Activated CD4-positive, alpha-beta T cell treated with anti-CD3 and anti-CD28 coated beads, Interleukin-2, amount 10 ng/mL, durations not matched to agents 7 days and 5 days (primary cell): ENCODE results near the gene ETV3. TPM values are rescaled to one million over a fixed set of nuclear protein-coding genes. Genes with fewer than 3 reads are reported as not detected.

Experiments used
- CTCF ChIA-PET: fragments of 350-600 bp; sonication (Branson Sonifier 250); formaldehyde crosslinking; loops from one replicate; lab custom pipeline; 2021; ENCODE audit warnings: antibody characterized with exemption; lab: Charles Lee
- POLR2A ChIA-PET: fragments of 350-600 bp; sonication (Branson Sonifier 250); formaldehyde crosslinking; loops from one replicate; lab custom pipeline; 2021; ENCODE audit warnings: antibody characterized with exemption; lab: Charles Lee
- DNase-seq: peaks from one replicate; pipeline ENCODE4 v3.0.0-alpha.2; 2020
- H3K27ac Mint-ChIP-seq: one replicate; pipeline ENCODE4 v1.8.0; 2021; ENCODE audit warnings: mild to moderate bottlenecking, moderate library complexity, mixed read lengths
- H3K27me3 Mint-ChIP-seq: one replicate; pipeline ENCODE4 v1.8.0; 2021; ENCODE audit warnings: mixed read lengths
- H3K36me3 Mint-ChIP-seq: one replicate; pipeline ENCODE4 v1.8.0; 2021; ENCODE audit warnings: low read depth, mixed read lengths
- H3K4me1 Mint-ChIP-seq: one replicate; pipeline ENCODE4 v1.8.0; 2021; ENCODE audit warnings: mixed read lengths
- H3K4me3 Mint-ChIP-seq: one replicate; pipeline ENCODE4 v1.8.0; 2021; ENCODE audit warnings: mild to moderate bottlenecking, moderate library complexity, mixed read lengths
- H3K9me3 Mint-ChIP-seq: one replicate; pipeline ENCODE4 v1.8.0; 2021; ENCODE audit warnings: mixed read lengths
- total RNA-seq, 2 experiments: library from RNA; stranded (reverse); gene quantifications; one replicate each; pipeline ENCODE4 v1.2.3, GENCODE V29; 2021

ETV3 gene
- total RNA-seq, 2 experiments from 2014 or later = 33.3 to 37.5 TPM

GRCh38 chr1:157145076-157145475 lies 6.9 kb upstream of the ETV3 start:
- no peaks in the 10 kb centered on the region for H3K36me3 Mint-ChIP-seq
- CTCF ChIA-PET = interaction anchor here (1.3 kb wide), 1 partner anchor 55 kb away, joined by 4 read pairs; no protein-coding TSS in a partner anchor
- no peaks in the 10 kb centered on the region for H3K9me3 Mint-ChIP-seq
- no peak overlapping the region for H3K27ac Mint-ChIP-seq
- POLR2A ChIA-PET = no interaction called here
- peaks cover 9% of the 10 kb centered on the region for H3K27me3 Mint-ChIP-seq
- H3K4me3 Mint-ChIP-seq = no peak overlapping the region
- no peak for DNase-seq
- peaks cover 12% of the 10 kb centered on the region for H3K4me1 Mint-ChIP-seq

DNA sequence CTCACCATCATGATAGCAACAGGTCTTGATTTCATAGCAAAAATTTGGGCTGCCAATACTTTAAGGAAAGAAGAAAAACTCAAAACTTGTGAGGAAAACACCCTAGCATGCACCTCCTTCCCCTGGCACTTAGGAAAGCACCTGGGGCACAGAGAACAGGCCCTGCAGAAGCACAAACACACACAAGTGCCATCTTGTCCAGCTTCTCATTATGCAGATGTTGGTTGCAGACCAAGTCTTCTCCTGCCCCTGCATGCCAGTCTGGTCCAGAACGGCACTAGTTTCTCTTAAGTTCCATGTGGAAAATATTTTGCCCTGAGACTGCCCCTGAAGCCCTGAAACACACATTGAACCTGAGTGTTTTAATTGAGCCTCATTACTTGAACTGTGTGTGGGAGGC lies 6.3 kb upstream of the ETV3 start:
- POLR2A ChIA-PET = no interaction called here
- Mint-ChIP-seq H3K4me1 (peaks cover 13% of the 10 kb centered on the region), H3K36me3 (no peaks in the 10 kb centered on the region), H3K27me3 (peaks cover 9% of the 10 kb centered on the region), H3K27ac (no peak overlapping the region), H3K4me3 (no peak overlapping the region), H3K9me3 (no peaks in the 10 kb centered on the region)
- CTCF ChIA-PET = interaction anchor here (1.2 kb wide), 1 partner anchor 55 kb away, joined by 3 read pairs; no protein-coding TSS in a partner anchor
- no peak for DNase-seq

DNA sequence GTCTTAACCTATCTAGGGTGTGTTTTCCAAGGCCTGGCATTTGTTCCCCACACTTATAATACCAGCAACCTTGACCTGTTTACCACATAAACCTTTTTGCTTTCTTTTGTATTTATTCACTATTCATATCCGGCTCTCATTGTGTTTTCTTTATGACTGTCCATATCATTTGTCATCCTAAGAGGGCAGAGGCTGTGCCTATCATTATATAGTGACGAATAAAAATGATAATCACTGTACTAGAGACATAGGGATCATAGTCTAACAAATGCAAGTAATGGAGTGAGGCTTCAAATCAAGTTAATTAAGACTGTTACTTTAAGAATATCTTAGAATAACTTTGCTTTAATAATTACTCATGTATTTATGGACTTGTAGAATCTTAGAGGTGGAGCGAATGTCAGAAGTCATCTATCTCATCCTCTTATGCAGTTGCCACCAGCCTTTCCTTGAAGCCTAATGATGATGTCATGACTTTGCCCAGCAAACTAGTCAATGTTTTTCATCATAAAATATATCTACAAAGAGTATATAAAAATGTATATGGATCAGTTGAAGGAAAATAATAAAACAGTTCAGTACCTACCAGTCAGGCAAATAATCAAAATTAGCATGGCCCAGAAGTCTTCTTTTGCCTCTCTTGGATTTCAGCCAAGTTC lies 4.7 kb upstream of the ETV3 start:
- CTCF ChIA-PET = interaction anchor here (1.2 to 4.7 kb wide), 2 partner anchors 53 kb away, joined by 3 to 14 read pairs; no protein-coding TSS in a partner anchor
- no peak overlapping the region for H3K4me3 Mint-ChIP-seq

GRCh38 chr1:157142201-157142600 lies 4.0 kb upstream of the ETV3 start:
- Mint-ChIP-seq H3K4me3 (no peak overlapping the region), H3K27me3 (peaks cover 9% of the 10 kb centered on the region), H3K27ac (no peak overlapping the region), H3K36me3 (no peaks in the 10 kb centered on the region), H3K4me1 (peaks cover 15% of the 10 kb centered on the region), H3K9me3 (no peaks in the 10 kb centered on the region)
- POLR2A ChIA-PET = no interaction called here
- no peak for DNase-seq
- CTCF ChIA-PET = interaction anchor here (1.1 to 4.7 kb wide), 2 partner anchors 36 to 52 kb away, joined by 3 to 14 read pairs; no protein-coding TSS in a partner anchor

More for the DNA sequence above, 4.7 kb upstream of the ETV3 start:
- H3K36me3 Mint-ChIP-seq = no peaks in the 10 kb centered on the region
- peaks cover 13% of the 10 kb centered on the region for H3K4me1 Mint-ChIP-seq
- H3K27ac Mint-ChIP-seq = no peak overlapping the region
- H3K9me3 Mint-ChIP-seq = no peaks in the 10 kb centered on the region
- POLR2A ChIA-PET = no interaction called here
- DNase-seq = no peak
- H3K27me3 Mint-ChIP-seq = peaks cover 9% of the 10 kb centered on the region

- Mint-ChIP-seq H3K9me3 (no peaks in the 10 kb centered on the region), H3K27me3 (peaks cover 7% of the 10 kb centered on the region), H3K4me1 (peaks cover 22% of the 10 kb centered on the region), H3K4me3 (no peak overlapping the region), H3K27ac (no peak overlapping the region), H3K36me3 (peaks cover 5% of the 10 kb centered on the region)
- POLR2A ChIA-PET = no interaction called here
- no peak for DNase-seq
- CTCF ChIA-PET = interaction anchor here (0.9 to 4.7 kb wide), 3 partner anchors 31 to 51 kb away, joined by 3 to 14 read pairs (median 3); no protein-coding TSS in a partner anchor
Measured at GRCh38 chr1:157141212-157141855, 3.1 kb upstream of the ETV3 start.

GRCh38 chr1:157140063-157140588 lies 1.9 kb upstream of the ETV3 start:
- CTCF ChIA-PET = interaction anchor here (2.4 to 4.7 kb wide), 2 partner anchors 16 to 50 kb away, joined by 13 to 14 read pairs; no protein-coding TSS in a partner anchor
- POLR2A ChIA-PET = no interaction called here
- Mint-ChIP-seq H3K9me3 (no peaks in the 10 kb centered on the region), H3K4me3 (no peak overlapping the region), H3K4me1 (peaks cover 34% of the 10 kb centered on the region), H3K27me3 (peaks cover 7% of the 10 kb centered on the region), H3K36me3 (peaks cover 17% of the 10 kb centered on the region), H3K27ac (no peak overlapping the region)
- no peak for DNase-seq

DNA sequence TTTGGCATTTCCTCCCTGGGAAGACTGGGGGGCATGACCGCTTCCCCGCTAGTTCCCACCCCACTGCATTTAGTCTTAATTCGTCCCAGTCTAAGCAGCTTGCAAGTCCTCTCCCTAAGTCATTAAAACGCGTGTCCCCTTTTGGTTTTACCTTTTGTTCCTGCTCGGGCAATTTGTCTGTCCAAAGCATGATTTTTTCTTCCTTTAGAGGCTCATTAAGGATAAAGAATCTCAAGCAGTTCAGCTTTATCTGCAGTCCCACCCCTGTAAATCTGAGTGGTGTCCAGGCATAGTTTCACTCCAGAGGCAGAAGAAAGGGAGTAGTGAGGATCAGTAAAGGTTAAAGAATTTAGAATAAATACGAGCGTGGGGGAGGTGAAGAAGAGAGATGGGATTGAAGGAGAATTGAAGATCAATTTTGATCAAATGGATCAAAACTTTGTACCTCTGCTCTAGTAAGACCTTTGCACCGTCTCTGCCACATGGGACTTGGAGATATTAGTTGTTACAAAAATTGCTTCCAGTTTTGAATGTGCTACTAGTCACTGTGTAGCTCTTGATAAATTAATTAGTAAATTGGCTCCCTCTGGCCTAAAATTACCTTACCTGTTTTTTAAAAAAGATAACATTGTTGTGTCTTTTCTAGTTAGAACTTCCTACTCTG lies 989 bp upstream of the ETV3 start:
- POLR2A ChIA-PET = no interaction called here
- Mint-ChIP-seq H3K27me3 (peaks cover 5% of the 10 kb centered on the region), H3K36me3 (peaks cover 27% of the 10 kb centered on the region), H3K27ac (peak overlapping the region; percentile 89), H3K9me3 (no peaks in the 10 kb centered on the region), H3K4me3 (peak overlapping the region; percentile 94), H3K4me1 (peaks cover 43% of the 10 kb centered on the region)
- DNase-seq = peak; percentile 24
- CTCF ChIA-PET = interaction anchor here (2.4 to 4.7 kb wide), 2 partner anchors 17 to 49 kb away, joined by 13 to 14 read pairs; no protein-coding TSS in a partner anchor

GRCh38 chr1:157137408-157138219 lies 581 bp downstream of the ETV3 start:
- DNase-seq = no peak
- Mint-ChIP-seq H3K9me3 (no peaks in the 10 kb centered on the region), H3K27me3 (peaks cover 3% of the 10 kb centered on the region), H3K36me3 (peaks cover 41% of the 10 kb centered on the region), H3K4me3 (peak overlapping the region; percentile 94), H3K4me1 (peaks cover 59% of the 10 kb centered on the region), H3K27ac (peak overlapping the region; percentile 90)
- CTCF ChIA-PET = interaction anchor here (0.6 to 0.9 kb wide), 2 partner anchors 16 to 24 kb away, joined by 3 read pairs; no protein-coding TSS in a partner anchor
- POLR2A ChIA-PET = no interaction called here

DNA sequence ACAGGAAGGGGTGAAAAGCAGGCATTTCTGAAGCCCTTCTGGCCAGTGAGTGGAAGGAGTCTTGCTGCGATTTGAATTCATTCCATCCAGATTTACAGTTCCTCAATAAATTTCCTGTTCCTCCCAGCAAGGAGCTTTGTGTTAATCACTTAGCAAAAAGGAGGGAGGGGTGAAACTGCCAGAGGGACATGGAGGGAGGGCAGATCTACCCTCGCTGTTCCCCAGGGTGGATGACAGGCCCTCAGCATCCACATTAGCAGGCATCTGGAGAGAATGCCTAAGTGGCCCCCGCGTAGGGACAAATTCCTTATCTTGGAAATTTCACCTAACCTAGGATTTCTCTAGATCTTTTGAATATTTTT lies 1.2 kb downstream of the ETV3 start:
- peaks cover 65% of the 10 kb centered on the region for H3K4me1 Mint-ChIP-seq
- DNase-seq = no peak
- H3K4me3 Mint-ChIP-seq = peak overlapping the region; percentile 94
- H3K27ac Mint-ChIP-seq = peak overlapping the region; percentile 90
- no peaks in the 10 kb centered on the region for H3K9me3 Mint-ChIP-seq
- ChIA-PET POLR2A (interaction anchor here (0.6 kb wide), 1 partner anchor 31 kb away, joined by 3 read pairs; no protein-coding TSS in a partner anchor), CTCF (interaction anchor here (1.0 to 4.9 kb wide), 3 partner anchors 10 to 47 kb away, joined by 3 to 18 read pairs (median 3); no protein-coding TSS in a partner anchor)
- no peaks in the 10 kb centered on the region for H3K27me3 Mint-ChIP-seq
- H3K36me3 Mint-ChIP-seq = peaks cover 47% of the 10 kb centered on the region

- ChIA-PET CTCF (interaction anchor here (0.7 to 4.9 kb wide), 6 partner anchors 9 to 105 kb away, joined by 3 to 18 read pairs (median 3); no protein-coding TSS in a partner anchor), POLR2A (no interaction called here)
- DNase-seq = no peak
- H3K4me1 Mint-ChIP-seq = peaks cover 73% of the 10 kb centered on the region
- peaks cover 56% of the 10 kb centered on the region for H3K36me3 Mint-ChIP-seq
- no peaks in the 10 kb centered on the region for H3K9me3 Mint-ChIP-seq
- H3K27me3 Mint-ChIP-seq = no peaks in the 10 kb centered on the region
- H3K27ac Mint-ChIP-seq = peak overlapping the region; percentile 78
- H3K4me3 Mint-ChIP-seq = peak overlapping the region; percentile 94
Measured at GRCh38 chr1:157136133-157136532, 2.1 kb downstream of the ETV3 start.

DNA sequence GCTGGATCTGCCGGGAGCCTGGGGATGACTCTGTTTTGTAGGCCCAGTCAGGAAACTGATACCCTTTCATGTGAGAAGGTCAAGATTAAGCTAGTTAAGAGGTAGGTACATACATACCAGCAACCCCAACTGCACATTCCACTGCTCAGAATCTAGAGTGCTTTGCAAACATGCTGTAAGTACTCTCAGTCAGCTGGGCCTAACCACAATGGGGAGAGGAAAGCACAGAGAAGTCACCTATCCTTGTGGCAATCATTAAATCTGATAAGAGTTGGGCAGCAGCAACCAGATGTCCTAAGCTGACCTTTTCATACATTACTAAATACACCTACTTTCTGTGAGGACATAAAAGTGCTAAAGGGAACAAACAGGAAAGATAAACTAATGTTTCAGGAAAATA lies 2.5 kb downstream of the ETV3 start:
- H3K4me1 Mint-ChIP-seq = peaks cover 76% of the 10 kb centered on the region
- no peaks in the 10 kb centered on the region for H3K9me3 Mint-ChIP-seq
- no peak for DNase-seq
- no peaks in the 10 kb centered on the region for H3K27me3 Mint-ChIP-seq
- ChIA-PET CTCF (interaction anchor here (0.6 to 4.9 kb wide), 8 partner anchors 11 to 48 kb away, joined by 3 to 18 read pairs (median 3); no protein-coding TSS in a partner anchor), POLR2A (no interaction called here)
- peak overlapping the region; percentile 94 for H3K4me3 Mint-ChIP-seq
- H3K27ac Mint-ChIP-seq = peak overlapping the region; percentile 68
- H3K36me3 Mint-ChIP-seq = peaks cover 58% of the 10 kb centered on the region
